Mesenchymal stem cell (in vitro differentiated cells and primary cell): ENCODE data around the gene TNRC6C.

ENCODE experiments used
- DNase-seq: peaks from one replicate; pipeline ENCODE4 v3.0.0-alpha.2; 2013
- H2AFZ ChIP-seq: one replicate; pipeline ENCODE4 v1.6.1; 2013; ENCODE audit warnings: low read depth, mild to moderate bottlenecking, control low read depth, inconsistent platforms, low read length, moderate library complexity
- H2AK5ac ChIP-seq: 2 replicates; pipeline ENCODE4 v1.6.1; 2013; ENCODE audit warnings: low read length, moderate library complexity, mild to moderate bottlenecking, inconsistent platforms; ENCODE audit not compliant: severe bottlenecking
- H2BK120ac ChIP-seq: one replicate; pipeline ENCODE4 v1.6.1; 2013; ENCODE audit warnings: low read depth, mild to moderate bottlenecking, inconsistent platforms, low read length, moderate library complexity
- H2BK12ac ChIP-seq, 2 experiments: one replicate each; pipeline ENCODE4 v1.6.1; 2013; ENCODE audit warnings: inconsistent platforms in 2 of 2, low read length in 2 of 2, mild to moderate bottlenecking in 2 of 2, moderate library complexity in 2 of 2, control low read depth in 1 of 2
- H2BK15ac ChIP-seq: one replicate; pipeline ENCODE4 v1.6.1; 2013; ENCODE audit warnings: mild to moderate bottlenecking, low read depth, inconsistent platforms; ENCODE audit not compliant: poor library complexity, severe bottlenecking
- H2BK5ac ChIP-seq: 2 replicates; pipeline ENCODE4 v1.6.1; 2013; ENCODE audit warnings: low read depth, mild to moderate bottlenecking, low read length, control low read depth, inconsistent platforms; ENCODE audit not compliant: poor library complexity, severe bottlenecking
- H3K14ac ChIP-seq, 2 experiments: one replicate each; pipeline ENCODE4 v1.6.1; 2013; ENCODE audit warnings: inconsistent platforms in 2 of 2, low read length in 2 of 2, control low read depth in 1 of 2, mild to moderate bottlenecking in 1 of 2, moderate library complexity in 1 of 2
- H3K18ac ChIP-seq, 2 experiments: one replicate each; pipeline ENCODE4 v1.6.1; 2013; ENCODE audit warnings: inconsistent platforms in 2 of 2, low read length in 2 of 2, control low read depth in 1 of 2, low read depth in 1 of 2, mild to moderate bottlenecking in 1 of 2
- H3K23ac ChIP-seq, 2 experiments: one replicate each; pipeline ENCODE4 v1.6.1; 2013; ENCODE audit warnings: inconsistent platforms in 2 of 2, low read length in 2 of 2, mild to moderate bottlenecking in 2 of 2, moderate library complexity in 2 of 2, control low read depth in 1 of 2
- H3K27ac ChIP-seq: 2 replicates; pipeline ENCODE4 v1.5.1; 2013; ENCODE audit warnings: mild to moderate bottlenecking, moderate library complexity, low read length, control low read depth, inconsistent platforms; ENCODE audit not compliant: poor library complexity, severe bottlenecking
- H3K27me3 ChIP-seq, 2 experiments: 2 replicates each; pipeline versions ENCODE4 v1.6.1 to v1.7.0; 2013; ENCODE audit warnings: low read length in 2 of 2, mild to moderate bottlenecking in 2 of 2, moderate library complexity in 2 of 2, control low read depth in 1 of 2, inconsistent platforms in 1 of 2; ENCODE audit not compliant: control insufficient read depth in 1 of 2, insufficient read depth in 1 of 2
- H3K36me3 ChIP-seq, 2 experiments: 2 replicates each; pipeline versions ENCODE4 v1.6.1 to v1.7.0; 2013; ENCODE audit warnings: low read length in 2 of 2, control low read depth in 1 of 2, inconsistent platforms in 1 of 2, low read depth in 1 of 2, mild to moderate bottlenecking in 1 of 2; ENCODE audit not compliant: insufficient read depth in 2 of 2, control insufficient read depth in 1 of 2
- H3K4ac ChIP-seq, 2 experiments: one replicate each; pipeline ENCODE4 v1.6.1; 2013; ENCODE audit warnings: inconsistent platforms in 2 of 2, low read length in 2 of 2, mild to moderate bottlenecking in 2 of 2, moderate library complexity in 2 of 2, control low read depth in 1 of 2, low read depth in 1 of 2
- H3K4me1 ChIP-seq: 2 replicates; pipeline ENCODE4 v1.6.1; 2013; ENCODE audit warnings: low read depth, low read length, control low read depth; ENCODE audit not compliant: control insufficient read depth, insufficient read depth
- H3K4me2 ChIP-seq: 2 replicates; pipeline ENCODE4 v1.6.1; 2013; ENCODE audit warnings: low read length, mild to moderate bottlenecking, inconsistent platforms; ENCODE audit not compliant: poor library complexity, severe bottlenecking
- H3K4me3 ChIP-seq, 2 experiments: 2 replicates each; pipeline versions ENCODE4 v1.5.1 to v1.7.0; 2013; ENCODE audit warnings: low read length in 2 of 2, mild to moderate bottlenecking in 2 of 2, control low read depth in 1 of 2, low read depth in 1 of 2; ENCODE audit not compliant: insufficient read depth in 1 of 2
- H3K79me1 ChIP-seq: replicated peaks from 2 replicates; pipeline ENCODE4 v1.6.1; 2013; ENCODE audit warnings: mild to moderate bottlenecking, control low read depth, low read length, inconsistent platforms; ENCODE audit not compliant: poor library complexity, severe bottlenecking
- H3K9ac ChIP-seq: 2 replicates; pipeline ENCODE4 v1.7.0; 2013; ENCODE audit warnings: mild to moderate bottlenecking, low read length, moderate library complexity
- H3K9me3 ChIP-seq: 2 replicates; pipeline ENCODE4 v1.7.0; 2013; ENCODE audit warnings: mild to moderate bottlenecking, low read length; ENCODE audit not compliant: control insufficient read depth
- H4K8ac ChIP-seq: one replicate; pipeline ENCODE4 v1.6.1; 2013; ENCODE audit warnings: inconsistent platforms, mild to moderate bottlenecking, low read length, moderate library complexity
- H4K91ac ChIP-seq: one replicate; pipeline ENCODE4 v1.6.1; 2013; ENCODE audit warnings: mild to moderate bottlenecking, low read length, inconsistent platforms
- WGBS: methylation state at CpG from one replicate; pipeline ENCODE4 v1.1.7; 2013; ENCODE audit warnings: mixed read lengths; 5-methylcytosine and 5-hydroxymethylcytosine counted together

Gene TNRC6C

DNA sequence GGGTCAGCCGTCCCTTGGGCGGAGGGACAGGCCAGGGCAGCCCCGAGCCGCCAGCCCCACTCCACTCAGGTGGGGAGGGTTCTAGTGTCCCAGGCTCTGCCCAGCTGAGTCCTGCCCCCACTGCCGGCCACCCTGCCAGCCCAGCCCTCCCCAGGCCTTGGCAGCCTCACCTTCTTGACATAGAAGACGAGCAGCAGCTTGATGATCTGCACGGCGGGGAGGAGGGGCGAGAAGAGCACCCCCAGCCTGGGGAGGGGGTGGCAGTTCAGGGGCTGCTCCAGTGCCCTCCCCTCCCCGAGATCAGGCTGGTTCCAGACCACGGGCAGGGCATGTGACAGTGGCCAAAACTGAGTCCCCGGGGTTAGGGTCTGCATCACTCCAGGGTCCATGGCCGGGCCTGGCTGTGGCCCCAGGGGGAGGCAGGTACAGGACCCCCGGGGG, 160.3 kb downstream of the TNRC6C start:
- Histone ChIP-seq H3K9ac (no peak overlapping the region), H2BK12ac (no peak overlapping the region), H3K14ac (no peak overlapping the region), H4K91ac (no peak overlapping the region), H3K4me2 (no peak overlapping the region), H2BK5ac (no peak overlapping the region), H3K27ac (no peak overlapping the region), H2BK15ac (no peak overlapping the region), H3K4me1 (peaks cover 3% of the 10 kb centered on the region), H4K8ac (no peak overlapping the region), H2AFZ (no peak overlapping the region), H3K4ac (no peak overlapping the region), H2AK5ac (no peak overlapping the region), H3K9me3 (no peaks in the 10 kb centered on the region), H3K4me3 (peak overlapping the region in 1 of 2 experiments; percentile 33), H3K18ac (no peak overlapping the region), H3K79me1 (peaks cover 15% of the 10 kb centered on the region), H3K36me3 (peaks cover 0 to 77% of the 10 kb centered on the region in 2 experiments), H3K27me3 (peaks cover 0 to 21% of the 10 kb centered on the region in 2 experiments), H2BK120ac (no peak overlapping the region), H3K23ac (no peak overlapping the region)
- 97% methylated on average over 14 of the region's 14 CpGs for WGBS
- no peak for DNase-seq

DNA sequence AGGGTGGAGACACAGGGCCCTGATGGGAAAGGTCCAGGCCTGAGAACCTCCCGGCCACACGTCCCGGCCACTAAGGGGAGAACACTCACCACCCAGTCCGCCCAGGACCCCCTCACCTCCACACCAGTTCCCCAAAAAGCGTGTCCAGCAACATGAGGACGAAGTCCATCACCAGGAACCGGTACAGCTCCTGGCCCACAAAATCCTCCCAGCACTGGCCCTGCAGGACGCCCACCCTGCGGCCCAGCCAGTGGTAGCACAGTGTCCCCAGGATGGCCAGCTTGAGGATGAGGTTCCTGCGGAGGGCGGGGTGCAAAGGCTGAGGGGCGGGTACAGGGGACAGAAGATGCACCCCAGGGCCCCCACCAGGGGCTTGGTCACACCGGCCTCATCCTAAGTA, 162.0 kb downstream of the TNRC6C start:
- Histone ChIP-seq H2AFZ (no peak overlapping the region), H3K4ac (no peak overlapping the region), H2BK15ac (no peak overlapping the region), H4K91ac (no peak overlapping the region), H2BK120ac (no peak overlapping the region), H3K79me1 (peaks cover 19% of the 10 kb centered on the region), H3K4me2 (no peak overlapping the region), H2AK5ac (no peak overlapping the region), H3K23ac (no peak overlapping the region), H3K9me3 (no peaks in the 10 kb centered on the region), H3K18ac (no peak overlapping the region), H3K36me3 (peaks cover 0 to 83% of the 10 kb centered on the region in 2 experiments), H3K4me1 (peaks cover 5% of the 10 kb centered on the region), H3K27ac (no peak overlapping the region), H3K9ac (no peak overlapping the region), H3K27me3 (peaks cover 0 to 6% of the 10 kb centered on the region in 2 experiments), H3K4me3 (no peak overlapping the region), H3K14ac (no peak overlapping the region), H4K8ac (no peak overlapping the region), H2BK5ac (no peak overlapping the region), H2BK12ac (no peak overlapping the region)
- DNase-seq = no peak
- WGBS = 97% methylated on average over 13 of the region's 13 CpGs

GRCh38 chr17:78120971-78121800, 162.7 kb downstream of the TNRC6C start:
- Histone ChIP-seq H2BK15ac (no peak overlapping the region), H3K27ac (no peak overlapping the region), H3K4me1 (peaks cover 9% of the 10 kb centered on the region), H3K9me3 (no peaks in the 10 kb centered on the region), H3K14ac (no peak overlapping the region), H2BK5ac (no peak overlapping the region), H3K23ac (no peak overlapping the region), H3K36me3 (peaks cover 0 to 87% of the 10 kb centered on the region in 2 experiments), H4K91ac (no peak overlapping the region), H3K4me2 (no peak overlapping the region), H3K9ac (no peak overlapping the region), H4K8ac (no peak overlapping the region), H2AK5ac (no peak overlapping the region), H3K4me3 (no peak overlapping the region), H2AFZ (no peak overlapping the region), H2BK12ac (no peak overlapping the region), H3K4ac (no peak overlapping the region), H2BK120ac (no peak overlapping the region), H3K27me3 (peaks cover 0 to 10% of the 10 kb centered on the region in 2 experiments), H3K79me1 (peaks cover 21% of the 10 kb centered on the region), H3K18ac (no peak overlapping the region)
- DNase-seq = no peak
- WGBS = 97% methylated on average over 33 of the region's 35 CpGs

DNA sequence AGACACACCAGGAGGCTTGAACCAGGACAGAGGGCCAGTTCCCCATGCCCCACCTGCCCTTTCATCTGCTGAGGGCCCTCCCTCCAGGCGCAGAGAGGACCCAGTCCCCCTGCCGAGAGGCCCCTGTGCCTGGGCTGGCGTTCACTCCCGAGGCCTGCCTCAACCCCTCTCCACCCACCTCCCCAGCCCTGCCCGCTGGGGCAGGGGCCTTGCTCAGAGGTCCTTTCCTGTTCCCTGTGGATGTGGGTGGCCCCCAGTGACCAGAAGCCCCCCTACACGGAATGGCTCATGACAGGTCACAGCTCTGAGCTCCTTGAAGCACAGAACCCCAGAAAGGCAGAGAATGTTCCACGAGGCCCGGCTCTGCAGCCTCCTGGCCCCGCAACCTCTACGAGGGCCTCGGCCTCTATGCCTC, 163.3 kb downstream of the TNRC6C start:
- Histone ChIP-seq H2AK5ac (no peak overlapping the region), H3K4me3 (no peak overlapping the region), H3K4me1 (peaks cover 16% of the 10 kb centered on the region), H3K4me2 (no peak overlapping the region), H3K9me3 (no peaks in the 10 kb centered on the region), H3K4ac (no peak overlapping the region), H3K23ac (no peak overlapping the region), H2BK120ac (no peak overlapping the region), H4K91ac (no peak overlapping the region), H3K14ac (no peak overlapping the region), H2BK12ac (no peak overlapping the region), H2BK5ac (no peak overlapping the region), H4K8ac (no peak overlapping the region), H3K9ac (no peak overlapping the region), H3K36me3 (peaks cover 0 to 87% of the 10 kb centered on the region in 2 experiments), H3K27ac (no peak overlapping the region), H3K18ac (no peak overlapping the region), H2BK15ac (no peak overlapping the region), H3K79me1 (peaks cover 27% of the 10 kb centered on the region), H2AFZ (no peak overlapping the region), H3K27me3 (peaks cover 0 to 13% of the 10 kb centered on the region in 2 experiments)
- 91% methylated on average over 11 of the region's 11 CpGs for WGBS
- DNase-seq = no peak
